Stimulated activated CD4-positive, alpha-beta T cell treated with anti-CD3 and anti-CD28 coated beads, Interleukin-4, amount 100 ng/mL, for 1 hour (primary cell): ENCODE measurements around the gene PTCSC3.
"Not testable (repeated sequence)": the region's sequence is repeated elsewhere in the genome, so short reads cannot be mapped to it uniquely, and the experiment has no call there.

Experiments used
- DNase-seq: peaks from one replicate; pipeline ENCODE4 v3.0.0-alpha.2; 2020

The PTCSC3 gene

DNA sequence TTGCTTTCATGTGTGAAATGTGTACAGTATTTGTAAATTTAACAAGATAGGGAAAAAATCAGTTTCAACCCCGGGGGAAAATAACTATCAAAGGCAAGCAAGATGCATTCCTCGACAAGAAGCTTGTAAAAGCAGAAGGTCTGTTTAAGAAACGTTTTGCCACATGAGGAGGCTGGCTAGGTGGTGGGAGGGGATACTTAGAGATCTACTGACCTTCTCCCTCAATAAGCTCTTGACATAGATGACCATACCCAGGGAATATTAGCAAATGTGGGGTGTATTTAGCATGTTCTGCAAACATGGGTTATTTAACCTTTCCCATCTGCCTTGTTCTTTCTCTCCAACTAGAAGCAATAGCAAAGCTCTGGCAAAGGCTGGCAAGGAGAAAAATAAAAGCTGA is 4.9 kb downstream of the PTCSC3 start:
- DNase-seq: no peak

- DNase-seq: no peak
Measured at GRCh38 chr14:36167431-36167830, 9.1 kb downstream of the PTCSC3 start.

DNA sequence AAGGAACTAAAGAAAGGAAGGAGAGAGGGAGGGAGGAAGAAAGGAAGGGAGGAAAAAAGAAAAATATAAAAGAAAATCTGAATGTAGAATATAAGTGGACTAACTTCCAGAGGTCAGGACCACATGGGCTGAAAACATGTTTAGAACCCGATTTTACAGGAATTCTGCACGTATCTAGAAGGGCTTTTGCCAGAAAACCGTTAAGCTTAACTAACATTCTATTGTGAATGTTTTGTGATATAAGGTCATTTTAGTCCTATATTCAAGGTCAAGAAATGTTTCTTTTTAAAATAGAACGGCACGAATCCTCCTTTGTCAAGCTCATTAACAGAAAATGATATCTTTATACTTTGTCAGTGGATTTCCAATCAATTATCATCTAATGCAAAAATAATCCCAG is 13.1 kb downstream of the PTCSC3 start:
- DNase-seq: no peak

DNA sequence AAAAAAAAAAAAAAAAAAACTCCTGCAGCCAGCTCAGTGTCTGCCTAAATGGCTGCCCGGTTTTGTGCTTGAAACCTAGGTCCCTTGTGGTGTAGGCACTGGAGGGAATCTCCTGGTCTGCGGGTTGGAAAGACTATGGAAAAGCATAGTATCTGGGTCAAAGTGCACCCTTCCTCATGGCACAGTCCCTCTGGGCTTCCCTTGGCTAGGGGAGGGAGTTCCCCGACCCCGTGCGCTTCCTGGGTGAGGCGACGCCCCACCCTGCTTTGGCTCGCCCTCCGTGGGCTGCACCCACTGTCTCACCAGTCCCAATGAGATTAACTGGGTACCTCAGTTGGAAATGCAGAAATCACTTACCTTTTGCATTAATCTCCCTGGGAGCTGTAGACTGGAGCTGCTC is 14.3 kb downstream of the PTCSC3 start:
- DNase-seq: no peak

GRCh38 chr14:36161776-36162175 is 14.7 kb downstream of the PTCSC3 start:
- no peak for DNase-seq

- no peak for DNase-seq
Measured at GRCh38 chr14:36151335-36151734, 25.2 kb downstream of the PTCSC3 start.

- DNase-seq: no peak
Measured at GRCh38 chr14:36134038-36134437, 42.5 kb downstream of the PTCSC3 start.

DNA sequence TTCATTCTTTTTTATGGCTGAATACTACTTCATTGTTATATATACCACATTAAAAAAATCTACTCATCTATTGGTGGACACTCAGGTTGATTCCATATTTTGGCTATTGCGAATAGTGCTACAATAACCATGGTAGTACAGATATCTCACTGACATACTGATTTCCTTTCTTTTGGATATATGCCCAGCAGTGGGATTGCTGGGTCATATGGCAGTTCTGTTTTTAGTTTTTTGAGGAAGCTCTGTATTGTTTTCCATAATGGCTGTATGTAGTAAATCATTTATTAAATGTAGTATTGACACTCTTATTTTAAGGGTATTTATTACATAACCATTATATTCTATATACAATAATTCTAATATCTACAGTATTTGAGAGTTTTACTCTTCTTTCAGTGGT is 43.7 kb downstream of the PTCSC3 start:
- no peak for DNase-seq

- DNase-seq: no peak
Measured at GRCh38 chr14:36130186-36130585, 46.3 kb downstream of the PTCSC3 start.

- no peak for DNase-seq
Measured at GRCh38 chr14:36129181-36129580, 47.3 kb downstream of the PTCSC3 start.

DNA sequence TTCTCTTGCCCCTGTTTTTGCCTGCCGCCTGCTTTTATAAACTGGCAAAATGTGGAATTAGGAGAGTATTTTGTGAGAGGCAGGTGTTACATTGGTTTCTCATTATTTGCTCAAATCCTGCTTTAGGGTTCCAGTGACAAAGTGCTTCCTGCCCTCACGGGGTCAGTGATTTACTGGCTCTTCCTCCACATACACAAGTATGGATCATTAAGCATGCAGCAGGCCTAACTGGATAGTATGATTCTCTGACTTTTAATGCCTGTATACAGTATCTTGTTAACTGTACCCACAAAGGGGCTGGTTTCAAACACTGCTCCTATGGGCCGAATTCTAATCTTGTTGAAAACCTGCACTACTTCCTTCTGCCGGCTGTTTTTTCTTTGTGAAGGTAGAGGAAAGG is 63.2 kb downstream of the PTCSC3 start:
- DNase-seq: no peak

DNA sequence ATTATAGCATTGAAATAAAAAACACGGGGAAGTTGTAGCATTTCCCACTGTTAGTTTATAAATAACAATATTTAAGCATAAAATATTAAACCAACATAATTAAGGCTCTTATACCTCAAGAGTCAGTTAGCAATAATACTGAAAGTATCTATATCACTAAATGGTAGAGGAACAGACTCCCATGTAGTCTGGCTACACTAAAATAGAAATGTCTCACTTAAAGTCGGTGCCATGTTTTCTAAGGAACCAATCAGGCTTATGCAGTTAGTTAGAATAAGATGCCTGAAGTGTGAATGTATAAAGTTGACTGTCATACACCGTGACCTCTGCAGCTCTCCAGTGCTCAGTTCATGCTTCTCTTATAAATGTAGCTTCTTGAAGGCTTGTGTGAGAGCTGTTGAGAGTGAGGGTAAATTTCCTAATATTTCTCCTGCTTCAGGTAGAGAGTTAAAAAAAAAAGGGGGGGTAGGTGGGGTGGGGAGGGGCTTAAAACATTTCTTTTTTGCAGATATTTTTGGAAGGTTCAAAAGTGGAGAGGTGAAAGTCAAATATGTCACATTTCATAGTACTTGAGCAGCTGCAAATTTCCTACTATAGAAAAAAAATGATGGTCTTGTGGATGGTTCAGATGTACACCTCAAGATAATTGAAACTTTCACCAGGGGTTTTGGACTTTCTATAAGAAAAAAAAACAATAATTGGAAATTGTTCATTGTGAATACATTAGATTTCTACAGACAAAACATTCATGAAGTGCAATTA is 64.5 kb downstream of the PTCSC3 start:
- no peak for DNase-seq

DNA sequence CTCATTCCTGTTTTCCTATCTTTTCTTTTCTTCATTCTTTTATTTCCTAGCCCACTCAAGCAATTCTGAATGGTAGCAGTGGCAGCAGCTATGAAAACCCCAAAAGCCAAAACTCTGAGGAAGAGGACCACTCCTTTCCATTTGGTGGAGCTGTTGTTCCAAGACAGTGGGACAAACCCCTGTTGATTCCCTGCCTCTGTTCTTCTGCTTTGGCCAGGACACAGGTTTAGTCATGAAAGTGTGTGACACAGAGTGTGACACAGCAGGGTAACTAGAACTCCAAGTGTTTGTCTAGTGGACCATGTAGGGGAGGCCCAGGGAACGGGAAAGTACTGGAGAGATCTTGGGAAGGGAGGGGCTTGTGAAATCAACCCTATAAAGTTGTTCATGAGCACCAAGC is 71.1 kb downstream of the PTCSC3 start:
- no peak for DNase-seq

DNA sequence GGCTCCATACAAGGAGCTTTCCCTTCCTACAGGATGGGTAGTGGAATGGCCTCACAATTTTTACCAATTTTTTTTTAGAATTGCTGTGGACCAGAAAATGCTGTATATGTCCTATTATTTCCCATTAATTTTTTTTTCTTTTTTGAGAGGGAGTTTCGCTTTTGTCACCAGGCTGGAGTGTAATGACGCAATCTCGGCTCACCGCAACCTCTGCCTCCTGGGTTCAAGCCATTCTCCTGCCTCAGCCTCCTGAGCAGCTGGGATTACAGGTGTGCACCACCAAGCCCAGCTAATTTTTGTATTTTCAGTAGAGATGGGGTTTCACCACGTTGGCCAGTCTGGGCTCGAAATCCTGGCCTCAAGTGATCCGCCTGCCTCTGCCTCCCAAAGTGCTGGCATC is 72.3 kb downstream of the PTCSC3 start:
- DNase-seq: not testable (repeated sequence)

- DNase-seq: no peak
Measured at GRCh38 chr14:36099619-36100018, 76.9 kb downstream of the PTCSC3 start.

DNA sequence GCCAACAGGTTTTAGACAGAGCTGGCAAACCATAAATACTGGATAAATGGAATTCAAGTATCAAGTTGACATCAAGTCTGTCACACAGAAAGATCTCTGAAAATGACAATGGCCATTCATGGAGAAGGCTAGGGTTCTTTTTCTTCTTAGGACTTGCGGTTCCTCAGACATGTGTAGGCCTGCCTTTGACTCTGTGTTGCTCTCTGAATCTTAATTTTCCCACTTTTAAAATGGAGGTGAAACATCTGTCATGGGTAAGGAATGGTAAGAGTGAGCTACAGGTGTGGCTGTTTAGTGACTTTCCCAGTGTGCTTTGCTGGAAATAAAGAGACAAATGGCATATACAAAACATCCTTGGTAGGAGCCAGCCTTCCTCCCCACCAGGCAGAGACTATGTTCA is 79.2 kb downstream of the PTCSC3 start:
- DNase-seq: no peak

DNA sequence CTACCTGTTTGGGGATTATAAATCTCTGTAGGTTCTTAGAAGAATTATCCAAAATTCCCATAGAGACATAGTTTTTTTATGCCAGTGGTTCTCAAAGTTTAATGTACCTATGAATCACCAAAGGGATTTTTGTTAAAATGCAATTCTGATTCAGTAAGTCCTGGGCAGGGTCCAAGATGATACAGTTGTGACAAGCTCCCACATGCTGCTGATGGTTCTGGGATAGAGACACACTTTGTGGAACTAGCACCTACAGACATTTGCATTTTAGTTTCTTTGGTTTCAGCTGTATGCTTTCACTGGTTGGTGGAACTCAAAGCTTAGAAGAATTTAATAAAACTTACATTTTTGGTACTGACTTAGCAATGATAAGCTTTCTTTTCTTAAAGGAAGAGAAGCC is 80.4 kb downstream of the PTCSC3 start:
- no peak for DNase-seq

DNA sequence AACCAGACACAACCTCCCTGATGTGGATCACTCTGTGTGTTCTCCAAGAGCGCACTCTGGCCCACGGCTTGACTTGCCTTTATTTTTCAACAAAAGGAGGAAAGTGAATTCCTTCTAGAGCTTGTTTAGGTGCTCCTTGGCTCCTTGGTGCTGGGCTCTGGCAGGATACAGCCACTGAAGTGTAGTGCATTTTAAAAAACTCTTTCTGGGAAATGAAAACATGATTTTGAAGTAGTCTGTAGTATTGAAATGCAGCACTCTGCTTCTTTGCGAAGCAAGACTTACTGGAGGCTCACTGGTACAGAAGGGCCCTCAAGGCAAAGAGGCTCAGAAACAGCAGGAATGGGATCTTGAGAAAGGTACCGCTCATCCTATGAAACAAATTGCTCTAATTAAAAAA is 81.6 kb downstream of the PTCSC3 start:
- DNase-seq: no peak

- DNase-seq: no peak
Measured at GRCh38 chr14:36091096-36091495, 85.4 kb downstream of the PTCSC3 start.

DNA sequence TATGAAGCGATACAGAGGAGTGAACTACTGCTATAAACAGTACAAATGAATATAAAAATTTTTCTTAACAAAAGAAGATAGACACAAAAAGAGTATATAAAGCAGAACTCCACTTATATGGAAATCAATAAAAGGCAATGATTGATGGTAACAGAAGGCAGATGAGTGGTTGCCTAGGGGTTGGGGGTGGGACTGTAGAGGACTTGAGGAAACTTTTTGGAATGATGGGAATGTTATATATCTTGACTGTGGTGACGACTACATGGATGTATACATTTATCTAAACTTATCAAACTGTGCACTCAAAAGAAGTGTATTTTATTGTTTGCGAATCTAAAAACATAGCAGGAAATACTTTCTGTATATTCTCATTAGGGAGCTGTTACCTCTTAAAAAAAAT is 89.1 kb downstream of the PTCSC3 start:
- DNase-seq: no peak

GRCh38 chr14:36086629-36087395 is 89.7 kb downstream of the PTCSC3 start:
- no peak for DNase-seq

DNA sequence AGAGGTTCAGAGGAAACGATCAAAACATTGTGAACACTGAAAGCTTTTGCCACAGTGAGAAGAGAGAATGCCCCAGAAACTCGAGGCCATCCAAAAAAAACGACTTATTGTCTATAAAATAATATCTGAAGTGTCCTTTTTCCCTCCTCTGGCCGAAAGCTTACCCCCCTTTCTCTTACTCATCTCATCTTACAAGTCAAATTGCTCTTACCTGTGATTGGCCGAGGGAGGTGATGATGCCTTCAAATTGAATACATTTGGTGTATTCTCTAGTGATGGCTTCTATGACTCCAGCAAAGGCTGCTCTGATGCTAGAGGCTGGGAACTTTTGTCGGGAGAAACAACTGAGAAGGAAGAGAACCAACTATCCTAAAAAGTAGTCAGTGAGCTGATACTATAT is 90.7 kb downstream of the PTCSC3 start:
- no peak for DNase-seq
